ENCODE data around the gene CSTPP1.

- TF ChIP-seq CTCF (IDR thresholded peaks at IDR 0.05), result no peak
- TF ChIP-seq POLR2AphosphoS5 (IDR thresholded peaks at IDR 0.05), result no peak
- TF ChIP-seq POLR2A (IDR thresholded peaks at IDR 0.05), result no peak
- no peak for TF ChIP-seq EP300 (IDR thresholded peaks at IDR 0.05)
These were observed 71.0 kb downstream of the CSTPP1 start for GRCh38 chr11:47007579-47007978.

Data from stomach (tissue), 4 donors.